ENCODE measurements around the gene EFNA2. TPM values are rescaled to one million over a fixed set of nuclear protein-coding genes. Genes with fewer than 3 reads are reported as not detected.

The EFNA2 gene
- total RNA-seq, 1 donor from 2014 or later: 15.0 TPM

DNA sequence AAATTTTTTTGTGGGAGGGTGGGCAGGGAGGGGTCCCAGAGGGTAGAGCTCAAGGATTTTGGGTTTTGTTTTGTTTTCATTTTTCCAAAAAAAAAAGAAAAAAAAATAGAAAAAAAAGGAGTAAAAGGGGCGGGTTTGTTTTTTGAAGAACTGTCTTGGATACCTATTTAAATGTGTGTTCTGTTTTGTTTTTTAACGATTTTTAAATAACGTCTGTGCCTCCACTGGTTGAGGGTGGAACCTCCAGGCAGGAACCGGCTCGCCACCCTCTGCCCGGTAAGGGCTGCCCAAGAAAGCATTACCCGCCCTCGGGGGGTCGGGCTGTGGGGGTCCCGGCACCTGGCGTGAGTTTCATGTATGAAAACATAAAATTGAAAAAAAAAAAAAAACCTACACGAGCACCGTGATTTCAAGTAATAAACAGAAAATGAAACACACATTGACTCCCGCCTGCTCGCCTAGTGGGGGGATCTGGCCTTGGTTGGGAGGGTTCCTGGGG lies 26.9 kb upstream of the EFNA2 start:
- no peak overlapping the region for H3K4me3 Mint-ChIP-seq
- no peak for DNase-seq (ENCODE audit: low spot score in 2 of 2, unreplicated experiment in 2 of 2)
- peaks cover 33% of the 10 kb centered on the region for H3K4me1 Mint-ChIP-seq
- peak overlapping the region; percentile 90 for H3K27ac Mint-ChIP-seq
- H3K27me3 Mint-ChIP-seq (ENCODE audit: low read depth): no peaks in the 10 kb centered on the region
- peaks cover 7% of the 10 kb centered on the region for H3K36me3 Mint-ChIP-seq
- no peak for TF ChIP-seq CTCF (IDR thresholded peaks at IDR 0.05; ENCODE audit: unreplicated experiment)
- no peaks in the 10 kb centered on the region for H3K9me3 Mint-ChIP-seq

GRCh38 chr19:1259206-1259875 lies 26.3 kb upstream of the EFNA2 start:
- H3K36me3 Mint-ChIP-seq: peaks cover 7% of the 10 kb centered on the region
- H3K27me3 Mint-ChIP-seq (ENCODE audit: low read depth): no peaks in the 10 kb centered on the region
- H3K4me1 Mint-ChIP-seq: peaks cover 33% of the 10 kb centered on the region
- no peak for TF ChIP-seq CTCF (IDR thresholded peaks at IDR 0.05; ENCODE audit: unreplicated experiment)
- no peak for DNase-seq (ENCODE audit: low spot score in 2 of 2, unreplicated experiment in 2 of 2)
- H3K27ac Mint-ChIP-seq: peak overlapping the region; percentile 90
- no peak overlapping the region for H3K4me3 Mint-ChIP-seq
- H3K9me3 Mint-ChIP-seq: no peaks in the 10 kb centered on the region

DNA sequence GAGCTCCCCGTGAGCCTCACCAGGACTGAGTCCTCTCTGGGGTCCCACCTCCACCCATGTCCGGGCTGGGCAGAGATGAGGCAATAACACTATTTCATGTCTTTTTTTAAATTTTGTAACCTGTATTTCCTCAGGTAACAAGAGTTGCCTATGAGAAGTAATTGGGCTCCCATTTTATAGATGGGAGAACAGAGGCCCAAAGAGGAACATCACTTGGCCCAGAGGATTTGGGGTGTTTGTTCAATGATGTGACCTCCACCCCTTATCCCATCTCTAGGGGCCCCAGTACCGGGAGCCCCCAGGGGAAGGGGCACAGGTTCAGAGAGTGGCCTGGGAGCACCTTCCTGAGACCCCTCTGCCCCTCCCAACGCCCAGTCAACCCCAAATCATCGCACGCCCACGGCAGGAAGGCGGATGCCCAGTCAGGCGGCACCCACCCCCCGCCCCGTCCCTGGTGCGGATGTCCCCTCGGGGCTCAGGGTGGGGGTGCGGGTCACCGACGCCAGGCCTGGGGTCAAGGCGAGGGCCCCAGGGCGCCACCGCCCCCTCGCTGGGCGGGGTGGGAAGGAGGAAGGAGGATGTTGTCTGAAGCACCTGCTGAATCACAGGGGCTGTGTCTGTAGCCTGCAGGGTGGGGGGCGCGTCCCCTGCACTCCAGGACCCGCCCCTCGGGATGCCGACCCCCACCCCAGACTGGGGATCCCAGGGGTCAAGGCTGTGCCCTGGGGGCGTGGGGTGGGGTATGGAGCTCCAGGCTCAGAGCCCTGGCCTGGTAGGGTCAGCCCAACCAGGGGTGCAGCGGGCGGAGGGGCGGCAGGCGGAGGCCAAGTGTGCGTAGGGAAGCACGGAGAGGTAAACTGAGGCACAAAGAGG lies 25.6 kb upstream of the EFNA2 start:
- Mint-ChIP-seq H3K27me3 (ENCODE audit: low read depth) (no peaks in the 10 kb centered on the region), H3K9me3 (no peaks in the 10 kb centered on the region), H3K36me3 (peaks cover 7% of the 10 kb centered on the region), H3K27ac (peak overlapping the region; percentile 90), H3K4me3 (peak overlapping the region; percentile 79), H3K4me1 (peaks cover 34% of the 10 kb centered on the region)
- no peak for TF ChIP-seq CTCF (IDR thresholded peaks at IDR 0.05; ENCODE audit: unreplicated experiment)
- DNase-seq (ENCODE audit: low spot score in 2 of 2, unreplicated experiment in 2 of 2): no peak

DNA sequence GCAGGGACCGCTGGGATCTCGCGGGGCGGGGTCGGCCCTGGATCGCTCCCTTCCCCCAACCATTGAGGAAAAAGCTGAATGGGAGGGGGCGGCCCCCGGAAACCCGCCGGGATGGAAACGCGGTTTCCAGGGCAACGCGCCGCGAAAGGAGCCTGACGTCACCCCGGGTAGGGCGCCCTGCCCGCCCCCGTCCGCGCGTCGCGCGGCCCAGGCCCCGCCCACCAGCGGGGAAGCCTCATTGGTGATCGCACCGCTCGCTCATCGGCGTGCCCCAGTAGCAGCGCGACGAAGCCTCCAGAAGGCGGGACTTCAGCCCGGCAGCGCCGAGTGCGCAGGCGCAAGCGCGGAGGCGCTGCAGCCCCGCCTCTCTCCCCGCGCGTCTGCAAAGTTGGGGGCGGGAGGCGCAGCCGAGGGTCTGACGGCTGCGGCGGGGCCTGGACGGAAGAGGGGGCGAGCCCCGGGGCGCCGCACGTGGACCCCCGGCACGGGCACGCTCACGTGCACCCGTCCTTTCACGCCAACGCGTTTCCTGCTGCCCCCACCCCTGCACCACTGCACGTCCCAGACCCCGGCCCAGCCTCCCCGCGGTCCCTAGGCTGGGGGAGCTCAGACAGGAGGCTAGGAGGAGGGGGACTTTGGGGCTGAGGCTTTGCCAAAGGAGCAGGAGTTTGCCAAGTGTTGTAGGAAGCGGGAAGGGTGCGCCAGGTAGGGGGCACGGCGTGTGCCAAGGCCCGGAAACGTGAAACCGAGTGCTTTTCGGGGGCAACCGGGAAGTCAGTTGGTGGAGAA lies 24.7 kb upstream of the EFNA2 start:
- Mint-ChIP-seq H3K4me1 (peaks cover 41% of the 10 kb centered on the region), H3K4me3 (peak overlapping the region; percentile 79), H3K27ac (peak overlapping the region; percentile 97), H3K27me3 (ENCODE audit: low read depth) (no peaks in the 10 kb centered on the region), H3K36me3 (peaks cover 7% of the 10 kb centered on the region), H3K9me3 (no peaks in the 10 kb centered on the region)
- peak; percentile 97 to 98 for DNase-seq (ENCODE audit: low spot score in 2 of 2, unreplicated experiment in 2 of 2)
- TF ChIP-seq CTCF (IDR thresholded peaks at IDR 0.05; ENCODE audit: unreplicated experiment): no peak

- H3K27me3 Mint-ChIP-seq (ENCODE audit: low read depth): no peaks in the 10 kb centered on the region
- peaks cover 7% of the 10 kb centered on the region for H3K36me3 Mint-ChIP-seq
- no peaks in the 10 kb centered on the region for H3K9me3 Mint-ChIP-seq
- H3K27ac Mint-ChIP-seq: peak overlapping the region; percentile 97
- peaks cover 43% of the 10 kb centered on the region for H3K4me1 Mint-ChIP-seq
- no peak for DNase-seq (ENCODE audit: low spot score in 2 of 2, unreplicated experiment in 2 of 2)
- peak; percentile 25 for TF ChIP-seq CTCF (IDR thresholded peaks at IDR 0.05; ENCODE audit: unreplicated experiment)
- H3K4me3 Mint-ChIP-seq: peak overlapping the region; percentile 79
Measured at GRCh38 chr19:1261538-1261797, 24.2 kb upstream of the EFNA2 start.

Measured in mesothelial cell of epicardium (in vitro differentiated cells).